Ishikawa (cell line): ENCODE measurements around the gene LRP2BP.

Source experiments
- CEBPB ChIP-seq: IDR thresholded peaks from 2 replicates; pipeline ENCODE4 v1.6.1; 2012
- CREB1 ChIP-seq: IDR thresholded peaks from 2 replicates; pipeline ENCODE4 v1.6.1; 2012; ENCODE audit warnings: low read depth
- EGR1 ChIP-seq: IDR thresholded peaks from 2 replicates; pipeline ENCODE4 v1.6.1; 2012
- EP300 ChIP-seq: IDR thresholded peaks from 2 replicates; pipeline ENCODE4 v1.6.1; 2012; ENCODE audit warnings: borderline replicate concordance
- MAX ChIP-seq: IDR thresholded peaks from 2 replicates; pipeline ENCODE4 v1.6.1; 2012
- RAD21 ChIP-seq: IDR thresholded peaks from 2 replicates; pipeline ENCODE4 v1.6.1; 2012; ENCODE audit warnings: low read depth
- REST ChIP-seq: IDR thresholded peaks from 2 replicates; pipeline ENCODE4 v1.6.1; 2012; ENCODE audit warnings: low read depth, mild to moderate bottlenecking
- TAF1 ChIP-seq: IDR thresholded peaks from 2 replicates; pipeline ENCODE4 v1.6.1; 2012; ENCODE audit warnings: low read depth, mild to moderate bottlenecking
- TCF12 ChIP-seq: IDR thresholded peaks from 2 replicates; pipeline ENCODE4 v1.6.1; 2012; ENCODE audit warnings: low read depth
- TEAD4 ChIP-seq: IDR thresholded peaks from 2 replicates; pipeline ENCODE4 v1.6.1; 2012
- USF1 ChIP-seq: IDR thresholded peaks from 2 replicates; pipeline ENCODE4 v1.6.1; 2012
- YY1 ChIP-seq: IDR thresholded peaks from 2 replicates; pipeline ENCODE4 v1.6.1; 2012; ENCODE audit warnings: low read depth
- ZBTB7A ChIP-seq: IDR thresholded peaks from 2 replicates; pipeline ENCODE4 v1.6.1; 2012; ENCODE audit warnings: low read depth

- no peak for TF ChIP-seq CEBPB
- TF ChIP-seq CREB1, result no peak
- TF ChIP-seq RAD21, result no peak
- no peak for TF ChIP-seq TEAD4
- TF ChIP-seq EP300, result no peak
- TF ChIP-seq MAX, result no peak
- no peak for TF ChIP-seq TAF1
- no peak for TF ChIP-seq REST
- TF ChIP-seq USF1, result no peak
- no peak for TF ChIP-seq TCF12
- TF ChIP-seq ZBTB7A, result no peak
- no peak for TF ChIP-seq YY1
- no peak for TF ChIP-seq EGR1
Observed at GRCh38 chr4:185344743-185345538, 50.8 kb downstream of the LRP2BP start.
